WTC11 (cell line): ENCODE results near the gene SLC29A1. TPM values are rescaled to one million over a fixed set of nuclear protein-coding genes. Genes with fewer than 3 reads are reported as not detected.
A peak's percentile ranks its signal among the peaks of the same experiment; 100 is the strongest.

ENCODE experiments used
- ATAC-seq: fragments of 200-7000 bp; cut with Tn5 transposase; 2 replicates; pipeline ENCODE4 v1.10.0; 2021; ENCODE audit warnings: mild to moderate bottlenecking, moderate library complexity
- CTCF ChIA-PET: fragments of 300-600 bp; sonication (Branson Sonifier 250); formaldehyde crosslinking; loops from one replicate; lab custom pipeline; 2021; ENCODE audit warnings: antibody characterized with exemption; lab: Charles Lee
- POLR2A ChIA-PET: fragments of 350-600 bp; sonication (Branson Sonifier 250); formaldehyde crosslinking; loops from one replicate; lab custom pipeline; 2021; ENCODE audit warnings: antibody characterized with exemption; lab: Charles Lee
- DNase-seq: peaks from one replicate; pipeline ENCODE4 v3.0.0; 2021; ENCODE audit warnings: low spot score
- H3K27ac Mint-ChIP-seq: 2 replicates; pipeline ENCODE4 v1.8.0; 2021; ENCODE audit warnings: mixed read lengths
- H3K27me3 Mint-ChIP-seq: 2 replicates; pipeline ENCODE4 v1.8.0; 2021; ENCODE audit warnings: low read depth, mild to moderate bottlenecking, moderate library complexity, mixed read lengths
- H3K36me3 Mint-ChIP-seq: 2 replicates; pipeline ENCODE4 v1.8.0; 2021; ENCODE audit warnings: mixed read lengths
- H3K4me1 Mint-ChIP-seq: 2 replicates; pipeline ENCODE4 v1.8.0; 2022; ENCODE audit warnings: mixed read lengths
- H3K4me3 Mint-ChIP-seq: 2 replicates; pipeline ENCODE4 v1.8.0; 2021; ENCODE audit warnings: mild to moderate bottlenecking, moderate library complexity, mixed read lengths
- H3K9me3 Mint-ChIP-seq: 2 replicates; pipeline ENCODE4 v1.8.0; 2021; ENCODE audit warnings: mixed read lengths
- AR ChIP-seq: fragments of 250-450 bp; sonication (Bioruptor Pico); IDR thresholded peaks from 2 replicates; pipeline ENCODE4 v1.9.0; 2021; ENCODE audit warnings: mild to moderate bottlenecking
- ATF1 ChIP-seq: sonication (generic); formaldehyde crosslinking; IDR thresholded peaks from 2 replicates; pipeline ENCODE4 v1.8.1; 2023; ENCODE audit warnings: mild to moderate bottlenecking, moderate library complexity, missing genetic modification reagents
- E2F4 ChIP-seq: sonication (generic); formaldehyde crosslinking; IDR thresholded peaks from 2 replicates; pipeline ENCODE4 v1.8.1; 2022; ENCODE audit warnings: low read depth, mild to moderate bottlenecking, moderate library complexity, missing genetic modification reagents, borderline replicate concordance
- ETV6 ChIP-seq: sonication (generic); formaldehyde crosslinking; IDR thresholded peaks from 2 replicates; pipeline ENCODE4 v1.8.1; 2022; ENCODE audit warnings: mild to moderate bottlenecking, missing genetic modification reagents
- GABPB1 ChIP-seq: sonication (generic); formaldehyde crosslinking; IDR thresholded peaks from 2 replicates; pipeline ENCODE4 v1.8.1; 2023; ENCODE audit warnings: mild to moderate bottlenecking, missing genetic modification reagents
- MYBL2 ChIP-seq: sonication (generic); formaldehyde crosslinking; IDR thresholded peaks from 2 replicates; pipeline ENCODE4 v1.8.1; 2023; ENCODE audit warnings: mild to moderate bottlenecking, moderate library complexity, missing genetic modification reagents
- NFYB ChIP-seq: sonication (generic); formaldehyde crosslinking; conservative IDR thresholded peaks from 2 replicates; pipeline ENCODE4 v1.8.0; 2022; ENCODE audit warnings: low read depth, missing genetic modification reagents
- OVOL2 ChIP-seq: fragments of 250-450 bp; sonication (Bioruptor Pico); IDR thresholded peaks from 2 replicates; pipeline ENCODE4 v1.9.0; 2021; ENCODE audit warnings: mild to moderate bottlenecking, borderline replicate concordance
- SP1 ChIP-seq: sonication (generic); formaldehyde crosslinking; conservative IDR thresholded peaks from 2 replicates; pipeline ENCODE4 v1.8.1; 2022; ENCODE audit warnings: missing genetic modification reagents
- STAT6 ChIP-seq: sonication (generic); formaldehyde crosslinking; conservative IDR thresholded peaks from 2 replicates; pipeline ENCODE4 v1.8.1; 2023; ENCODE audit warnings: mild to moderate bottlenecking, low read depth, missing genetic modification reagents, moderate library complexity
- ZNF263 ChIP-seq: sonication (generic); formaldehyde crosslinking; IDR thresholded peaks from 2 replicates; pipeline ENCODE4 v1.8.1; 2022; ENCODE audit warnings: low read depth, mild to moderate bottlenecking, moderate library complexity, missing genetic modification reagents
- ZNF281 ChIP-seq: sonication (generic); formaldehyde crosslinking; IDR thresholded peaks from 2 replicates; pipeline ENCODE4 v1.8.0; 2023; ENCODE audit warnings: mild to moderate bottlenecking, missing genetic modification reagents
- ZNF423 ChIP-seq: fragments of 250-450 bp; sonication (Bioruptor Pico); IDR thresholded peaks from 2 replicates; pipeline ENCODE4 v2.1.2; 2022; ENCODE audit warnings: mild to moderate bottlenecking, moderate library complexity
- ZNF671 ChIP-seq: fragments of 250-450 bp; sonication (Bioruptor Pico); IDR thresholded peaks from 2 replicates; pipeline ENCODE4 v1.8.0; 2021; ENCODE audit warnings: mild to moderate bottlenecking
- total RNA-seq: library from RNA; stranded (reverse); gene quantifications from 3 replicates; pipeline ENCODE4 v1.2.3, GENCODE V29; 2021
- TF ChIP-seq, protein P1 (sequence below): fragments of 250-450 bp; sonication (Bioruptor Pico); IDR thresholded peaks from 2 replicates; pipeline ENCODE4 v2.1.2; 2022; ENCODE audit warnings: mild to moderate bottlenecking, moderate library complexity

The SLC29A1 gene
- total RNA-seq, 1 experiment from 2014 or later: 139 TPM

DNA sequence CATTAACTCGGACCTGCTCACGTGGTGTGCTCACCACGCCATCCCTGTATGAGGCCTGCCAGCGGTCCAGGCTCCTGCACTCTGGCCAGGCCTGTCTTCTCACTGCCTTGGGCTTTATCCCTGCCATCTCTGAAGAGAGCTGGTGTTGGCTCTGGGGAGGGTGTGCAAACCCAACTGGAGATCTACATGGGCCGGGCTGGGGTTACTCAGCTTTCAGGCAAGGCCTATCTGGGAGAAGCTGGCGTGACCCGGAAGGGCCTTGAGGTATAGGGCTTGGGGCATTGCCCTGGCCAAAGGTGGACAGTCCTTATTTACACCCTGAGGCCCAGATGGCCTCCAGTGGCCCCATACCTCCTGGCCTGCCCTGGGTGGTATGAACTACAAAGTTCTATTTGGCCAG lies 5.0 kb downstream of the SLC29A1 start:
- no peaks in the 10 kb centered on the region for H3K9me3 Mint-ChIP-seq
- POLR2A ChIA-PET: interaction anchor here (1.9 kb wide), 1 partner anchor 18 kb away, joined by 9 read pairs; the partner anchor contains the start of gene HSP90AB1
- CTCF ChIA-PET: interaction anchor here (1.4 to 10.7 kb wide), 3 partner anchors 7 to 56 kb away, joined by 5 to 174 read pairs (median 7); partner anchors contain the start of gene SLC35B2
- ATAC-seq (no peak), DNase-seq (no peak)
- peak overlapping the region; percentile 7; the same call in 1 of the 2 replicates for H3K27ac Mint-ChIP-seq
- TF ChIP-seq ZNF671 (CRISPR knock-in tag) (no peak), MYBL2 (CRISPR knock-in tag) (no peak), OVOL2 (CRISPR knock-in tag) (no peak), E2F4 (no peak), STAT6 (CRISPR knock-in tag) (no peak), ZNF423 (CRISPR knock-in tag) (no peak), NFYB (no peak), ZNF281 (CRISPR knock-in tag) (no peak)
- TF ChIP-seq, protein P1, sequence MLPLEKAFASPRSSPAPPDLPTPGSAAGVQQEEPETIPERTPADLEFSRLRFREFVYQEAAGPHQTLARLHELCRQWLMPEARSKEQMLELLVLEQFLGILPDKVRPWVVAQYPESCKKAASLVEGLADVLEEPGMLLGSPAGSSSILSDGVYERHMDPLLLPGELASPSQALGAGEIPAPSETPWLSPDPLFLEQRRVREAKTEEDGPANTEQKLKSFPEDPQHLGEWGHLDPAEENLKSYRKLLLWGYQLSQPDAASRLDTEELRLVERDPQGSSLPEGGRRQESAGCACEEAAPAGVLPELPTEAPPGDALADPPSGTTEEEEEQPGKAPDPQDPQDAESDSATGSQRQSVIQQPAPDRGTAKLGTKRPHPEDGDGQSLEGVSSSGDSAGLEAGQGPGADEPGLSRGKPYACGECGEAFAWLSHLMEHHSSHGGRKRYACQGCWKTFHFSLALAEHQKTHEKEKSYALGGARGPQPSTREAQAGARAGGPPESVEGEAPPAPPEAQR: no peak
- TF ChIP-seq, all 79 proteins: peak for 0
- H3K4me1 Mint-ChIP-seq: peaks cover 34% of the 10 kb centered on the region
- peaks cover 44% of the 10 kb centered on the region for H3K36me3 Mint-ChIP-seq
- H3K4me3 Mint-ChIP-seq: no peak overlapping the region
- no peaks in the 10 kb centered on the region for H3K27me3 Mint-ChIP-seq

GRCh38 chr6:44228836-44229235 lies 5.4 kb downstream of the SLC29A1 start:
- no peaks in the 10 kb centered on the region for H3K27me3 Mint-ChIP-seq
- ATAC-seq: no peak
- H3K27ac Mint-ChIP-seq: peak overlapping the region; percentile 36; the same call in 1 of the 2 replicates
- ChIA-PET CTCF (interaction anchor here (10.7 kb wide), 1 partner anchor 7 kb away, joined by 174 read pairs; no protein-coding TSS in a partner anchor), POLR2A (no interaction called here)
- TF ChIP-seq GABPB1: no peak
- H3K4me3 Mint-ChIP-seq: no peak overlapping the region
- DNase-seq: no peak
- H3K4me1 Mint-ChIP-seq: peaks cover 38% of the 10 kb centered on the region
- peaks cover 48% of the 10 kb centered on the region for H3K36me3 Mint-ChIP-seq
- H3K9me3 Mint-ChIP-seq: no peaks in the 10 kb centered on the region

DNA sequence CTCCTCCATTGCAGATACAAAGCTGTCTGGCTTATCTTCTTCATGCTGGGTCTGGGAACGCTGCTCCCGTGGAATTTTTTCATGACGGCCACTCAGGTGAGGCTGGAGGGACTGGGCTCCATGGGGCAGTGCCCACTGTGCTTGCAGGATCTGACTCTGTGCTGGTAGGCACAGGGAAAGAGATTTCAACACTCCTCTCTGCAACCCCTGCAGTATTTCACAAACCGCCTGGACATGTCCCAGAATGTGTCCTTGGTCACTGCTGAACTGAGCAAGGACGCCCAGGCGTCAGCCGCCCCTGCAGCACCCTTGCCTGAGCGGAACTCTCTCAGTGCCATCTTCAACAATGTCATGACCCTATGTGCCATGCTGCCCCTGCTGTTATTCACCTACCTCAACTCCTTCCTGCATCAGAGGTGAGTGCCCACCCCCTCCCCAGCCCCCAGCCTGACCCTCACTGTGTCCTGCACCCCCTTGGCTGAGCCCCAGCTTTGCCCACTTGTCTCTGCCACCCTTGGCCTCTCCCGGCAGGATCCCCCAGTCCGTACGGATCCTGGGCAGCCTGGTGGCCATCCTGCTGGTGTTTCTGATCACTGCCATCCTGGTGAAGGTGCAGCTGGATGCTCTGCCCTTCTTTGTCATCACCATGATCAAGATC lies 6.1 kb downstream of the SLC29A1 start:
- ATAC-seq: no peak
- no peaks in the 10 kb centered on the region for H3K9me3 Mint-ChIP-seq
- DNase-seq: no peak
- H3K27ac Mint-ChIP-seq: peak overlapping the region; percentile 72
- TF ChIP-seq ATF1 (CRISPR knock-in tag) (no peak), SP1 (CRISPR knock-in tag) (no peak), MYBL2 (CRISPR knock-in tag) (no peak), ETV6 (CRISPR knock-in tag) (no peak), ZNF263 (CRISPR knock-in tag) (no peak), AR (CRISPR knock-in tag) (no peak)
- peaks cover 42% of the 10 kb centered on the region for H3K4me1 Mint-ChIP-seq
- H3K27me3 Mint-ChIP-seq: no peaks in the 10 kb centered on the region
- ChIA-PET CTCF (interaction anchor here (1.2 kb wide), 1 partner anchor 17 kb away, joined by 3 read pairs; the partner anchor contains the start of gene HSP90AB1), POLR2A (no interaction called here)
- H3K36me3 Mint-ChIP-seq: peaks cover 51% of the 10 kb centered on the region
- no peak overlapping the region for H3K4me3 Mint-ChIP-seq
